ENCODE data around the gene TOB1.

Gene TOB1

GRCh38 chr17:50866261-50866949 lies at the start of gene TOB1:
TSS of gene TOB1 (minus strand) at chr17:50866354. CDS start at chr17:50864017, 2,337 bp downstream.
- H3K4me3 ChIP-seq (ENCODE audit: low read length), result peak within 1 kb of the TSS; percentile 72
- TF ChIP-seq, protein P1, sequence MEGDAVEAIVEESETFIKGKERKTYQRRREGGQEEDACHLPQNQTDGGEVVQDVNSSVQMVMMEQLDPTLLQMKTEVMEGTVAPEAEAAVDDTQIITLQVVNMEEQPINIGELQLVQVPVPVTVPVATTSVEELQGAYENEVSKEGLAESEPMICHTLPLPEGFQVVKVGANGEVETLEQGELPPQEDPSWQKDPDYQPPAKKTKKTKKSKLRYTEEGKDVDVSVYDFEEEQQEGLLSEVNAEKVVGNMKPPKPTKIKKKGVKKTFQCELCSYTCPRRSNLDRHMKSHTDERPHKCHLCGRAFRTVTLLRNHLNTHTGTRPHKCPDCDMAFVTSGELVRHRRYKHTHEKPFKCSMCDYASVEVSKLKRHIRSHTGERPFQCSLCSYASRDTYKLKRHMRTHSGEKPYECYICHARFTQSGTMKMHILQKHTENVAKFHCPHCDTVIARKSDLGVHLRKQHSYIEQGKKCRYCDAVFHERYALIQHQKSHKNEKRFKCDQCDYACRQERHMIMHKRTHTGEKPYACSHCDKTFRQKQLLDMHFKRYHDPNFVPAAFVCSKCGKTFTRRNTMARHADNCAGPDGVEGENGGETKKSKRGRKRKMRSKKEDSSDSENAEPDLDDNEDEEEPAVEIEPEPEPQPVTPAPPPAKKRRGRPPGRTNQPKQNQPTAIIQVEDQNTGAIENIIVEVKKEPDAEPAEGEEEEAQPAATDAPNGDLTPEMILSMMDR (conservative IDR thresholded peaks at IDR 0.05; ENCODE audit: low read depth, low read length), result no peak
- peak; percentile 93 for DNase-seq (ENCODE audit: low read depth)

DNA sequence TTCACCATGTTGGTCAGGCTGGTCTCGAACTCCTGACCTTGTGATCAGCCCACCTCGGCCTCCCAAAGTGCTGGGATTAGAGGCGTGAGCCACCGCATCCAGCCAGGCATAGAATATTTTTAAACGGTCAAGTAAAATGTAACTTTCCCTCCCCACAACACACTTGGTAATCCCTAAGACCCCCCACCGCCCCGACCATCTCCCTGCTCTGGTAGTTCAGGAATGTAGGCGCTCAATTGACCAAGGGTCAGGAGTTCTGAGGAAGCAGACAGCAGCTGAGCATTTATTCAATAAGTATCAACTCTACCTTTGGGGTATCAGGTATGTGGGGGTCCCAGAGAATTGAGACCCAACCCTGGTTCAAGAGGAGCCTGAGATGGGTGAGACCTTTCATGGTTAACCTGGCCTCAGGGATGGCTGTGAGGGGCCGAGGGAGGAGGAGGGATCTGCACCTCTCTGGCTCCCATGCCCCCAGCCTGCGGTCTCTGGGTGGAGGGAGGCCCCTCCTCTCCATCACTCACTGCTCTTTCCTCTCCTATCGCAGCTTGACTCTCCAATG lies 48.4 kb upstream of the TOB1 start:
- no peak overlapping the region for H3K4me3 ChIP-seq (ENCODE audit: low read length)
- no peak for DNase-seq (ENCODE audit: low read depth)
- TF ChIP-seq, protein P1 (conservative IDR thresholded peaks at IDR 0.05; ENCODE audit: low read depth, low read length), result no peak

DNA sequence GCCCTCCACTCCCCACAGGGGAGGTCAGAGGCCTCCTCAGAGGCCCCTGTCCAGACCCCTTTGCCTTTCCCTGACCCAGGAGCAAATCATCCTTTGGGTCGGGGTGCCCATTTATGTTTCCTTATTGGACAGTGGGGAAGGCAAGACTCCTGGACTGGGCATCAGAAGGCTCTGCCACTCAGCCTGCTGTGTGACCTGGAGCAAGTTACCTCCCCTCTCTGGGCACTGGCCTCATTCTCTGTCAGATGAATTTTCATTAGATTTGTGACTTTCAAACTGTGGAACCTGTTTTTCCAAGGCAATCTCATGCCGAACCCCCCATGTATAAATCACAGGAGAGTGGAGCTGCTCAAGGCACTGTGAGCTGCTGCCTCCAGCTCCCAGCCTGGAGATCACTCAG lies 47.0 kb upstream of the TOB1 start:
- DNase-seq (ENCODE audit: low read depth), result no peak
- no peak overlapping the region for H3K4me3 ChIP-seq (ENCODE audit: low read length)
- TF ChIP-seq, protein P1 (conservative IDR thresholded peaks at IDR 0.05; ENCODE audit: low read depth, low read length), result no peak

GRCh38 chr17:50911890-50912289 lies 45.7 kb upstream of the TOB1 start:
- no peak for DNase-seq (ENCODE audit: low read depth)
- no peak overlapping the region for H3K4me3 ChIP-seq (ENCODE audit: low read length)
- TF ChIP-seq, protein P1 (conservative IDR thresholded peaks at IDR 0.05; ENCODE audit: low read depth, low read length), result peak; percentile 13

- TF ChIP-seq, protein P1 (conservative IDR thresholded peaks at IDR 0.05; ENCODE audit: low read depth, low read length), result no peak
- no peak for DNase-seq (ENCODE audit: low read depth)
These were observed 45.3 kb upstream of the TOB1 start for GRCh38 chr17:50911450-50911849.

GRCh38 chr17:50909765-50910605 lies 43.8 kb upstream of the TOB1 start:
- peak; percentile 76 for DNase-seq (ENCODE audit: low read depth)
- TF ChIP-seq, protein P1 (conservative IDR thresholded peaks at IDR 0.05; ENCODE audit: low read depth, low read length), result no peak
- H3K4me3 ChIP-seq (ENCODE audit: low read length), result no peak overlapping the region

More at GRCh38 chr17:50911450-50911849, 45.3 kb upstream of the TOB1 start:
- H3K4me3 ChIP-seq (ENCODE audit: low read length), result no peak overlapping the region

Measured in retinal pigment epithelial cell (primary cell).